Measurements from ENCODE around the gene SULT1C4. TPM values are rescaled to one million over a fixed set of nuclear protein-coding genes. Genes with fewer than 3 reads are reported as not detected.

Gene SULT1C4
- total and polyA plus RNA-seq, 2 of the 8 experiments (the other 6 are each of a cell fraction or from before 2014, with no cell fraction given): 1.5 to 2.1 TPM

DNA sequence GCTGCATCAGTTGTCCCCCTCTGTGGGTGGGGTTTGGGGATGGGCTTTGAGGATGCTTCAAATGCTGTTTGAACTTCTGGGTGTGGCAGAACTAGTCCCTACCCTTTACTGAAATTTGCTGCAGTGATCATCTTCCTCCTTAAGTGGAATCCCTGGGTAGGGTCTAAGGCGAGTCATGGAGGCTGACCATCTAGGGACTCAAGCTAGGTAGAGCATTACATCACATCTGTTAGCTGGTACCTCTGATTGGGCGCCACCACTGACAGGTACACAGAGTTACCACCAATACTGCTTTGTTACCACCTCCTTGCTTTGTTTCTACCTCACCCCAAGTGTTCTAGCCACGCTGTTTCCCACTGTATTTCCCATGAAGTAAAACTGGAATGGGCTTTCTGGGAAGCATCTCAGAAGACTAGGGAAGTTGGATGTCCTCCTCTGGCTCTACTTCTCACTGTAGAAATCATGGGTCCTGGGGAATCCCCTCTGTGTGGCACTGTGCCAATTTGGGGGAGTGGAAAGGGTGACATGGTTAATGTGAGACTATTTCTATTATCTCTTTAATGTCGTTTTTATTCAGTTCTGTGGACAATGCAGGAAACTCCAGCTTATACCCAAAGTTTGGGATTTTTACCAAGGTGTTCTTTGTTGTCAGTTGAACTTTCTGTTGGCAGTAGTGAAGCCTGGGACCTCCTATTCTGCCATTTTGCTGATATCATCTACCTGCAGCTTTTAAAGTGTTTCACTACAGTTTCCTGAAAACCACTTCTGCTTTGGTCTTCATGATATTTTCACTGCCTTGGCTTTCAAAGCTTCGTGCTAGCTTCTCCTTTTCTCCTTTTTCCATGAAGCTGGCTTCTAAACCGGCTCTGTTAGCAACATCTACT, 14.5 kb upstream of the SULT1C4 start:
- no peak overlapping the region for H3K9ac ChIP-seq (replicated peaks in 1 of 4; ENCODE audit: extremely low read depth in 1 of 4, low read depth in 3 of 4, low read length in 3 of 4)
- peaks cover 0 to 4% (median 3%) of the 10 kb centered on the region in 4 experiments; a peak in 2 of 7 replicates for H3K4me1 ChIP-seq (replicated peaks in 1 of 4; ENCODE audit: control insufficient read depth in 3 of 4, insufficient read depth in 4 of 4, low read length in 3 of 4)
- TF ChIP-seq NANOG (IDR thresholded peaks at IDR 0.05; ENCODE audit: insufficient read depth, low read depth, low read length, poor library complexity, severe bottlenecking): no peak
- TF ChIP-seq EZH2 (IDR thresholded peaks at IDR 0.05; ENCODE audit: low read depth, low read length, severe bottlenecking): no peak
- TF ChIP-seq BACH1 (IDR thresholded peaks at IDR 0.05; ENCODE audit: low read length): no peak
- TF ChIP-seq, protein P1, sequence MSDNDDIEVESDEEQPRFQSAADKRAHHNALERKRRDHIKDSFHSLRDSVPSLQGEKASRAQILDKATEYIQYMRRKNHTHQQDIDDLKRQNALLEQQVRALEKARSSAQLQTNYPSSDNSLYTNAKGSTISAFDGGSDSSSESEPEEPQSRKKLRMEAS (IDR thresholded peaks at IDR 0.05): no peak
- no peak for TF ChIP-seq PHF8 (conservative IDR thresholded peaks at IDR 0.05; ENCODE audit: low read depth, low read length)
- TF ChIP-seq RXRA (IDR thresholded peaks at IDR 0.05; ENCODE audit: insufficient read depth, low read depth, low read length): no peak
- TF ChIP-seq JUN (IDR thresholded peaks at IDR 0.05; ENCODE audit: low read depth, low read length): no peak
- TF ChIP-seq CREB1 (IDR thresholded peaks at IDR 0.05): no peak
- TF ChIP-seq MAFK (IDR thresholded peaks at IDR 0.05; ENCODE audit: low read depth, low read length): no peak
- no peak for TF ChIP-seq RBBP5 (IDR thresholded peaks at IDR 0.05; ENCODE audit: borderline replicate concordance, low read depth, low read length)
- no peak for TF ChIP-seq CEBPB (IDR thresholded peaks at IDR 0.05; ENCODE audit: low read depth, low read length)
- no peak for TF ChIP-seq SRF (IDR thresholded peaks at IDR 0.05; ENCODE audit: low read depth, low read length)

More for the DNA sequence above, 14.5 kb upstream of the SULT1C4 start:
- FAIRE-seq: no peak
- no peaks in the 10 kb centered on the region for H4K20me1 ChIP-seq (replicated peaks in 1 of 2; ENCODE audit: control insufficient read depth in 1 of 2, insufficient read depth in 2 of 2, low read length in 2 of 2)
- H3K4ac ChIP-seq (replicated peaks; ENCODE audit: insufficient read length, low read depth, low read length): no peak overlapping the region
- peak overlapping the region; percentile 35; the same call in 1 of the 2 replicates for H3K27ac ChIP-seq (ENCODE audit: low read depth, low read length)
- peak overlapping the region; percentile 86 for H2AFZ ChIP-seq (ENCODE audit: low read length)
- no peaks in the 10 kb centered on the region for H3K9me3 ChIP-seq (ENCODE audit: insufficient read depth in 2 of 2, low read depth in 1 of 2, low read length in 1 of 2)
- no peaks in the 10 kb centered on the region for H3K27me3 ChIP-seq (replicated peaks in 1 of 4; ENCODE audit: control insufficient read depth in 3 of 4, extremely low read depth in 1 of 4, insufficient read depth in 3 of 4, low read length in 3 of 4)
- H2BK15ac ChIP-seq (ENCODE audit: low read length): no peak overlapping the region
- H4K8ac ChIP-seq (ENCODE audit: extremely low read depth, insufficient read depth, low read length): no peak overlapping the region
- POLR2A ChIA-PET (ENCODE audit: partially characterized antibody): no interaction called here
- no peak overlapping the region for H3K4me3 ChIP-seq (ENCODE audit: extremely low read depth in 1 of 4, insufficient read depth in 2 of 4, low read depth in 3 of 4, low read length in 4 of 4)
- no peak for DNase-seq (ENCODE audit: low read depth in 1 of 2, low spot score in 2 of 2)
- no peak overlapping the region for H3K23ac ChIP-seq (ENCODE audit: insufficient read length)
- no peaks in the 10 kb centered on the region for H3K79me2 ChIP-seq (ENCODE audit: control insufficient read depth in 1 of 2, insufficient read depth in 2 of 2, low read length in 2 of 2)
- no peak overlapping the region for H3K4me2 ChIP-seq (ENCODE audit: insufficient read depth in 1 of 2, low read depth in 2 of 2, low read length in 2 of 2)
- WGBS, 2 experiments (ENCODE audit: extremely low coverage in 1 of 2, insufficient coverage in 1 of 2, insufficient read length in 1 of 2, insufficient replicate concordance in 2 of 2, low coverage in 1 of 2, low lambda C conversion rate in 2 of 2, missing lambda C conversion rate in 1 of 2): 88% methylated on average over 6 of the region's 6 CpGs; no CpG with 5 or more reads in 1 of the 2 experiments
- no peaks in the 10 kb centered on the region for H3K36me3 ChIP-seq (ENCODE audit: control insufficient read depth in 2 of 4, insufficient read depth in 4 of 4, low read length in 3 of 4)
- H3K14ac ChIP-seq (ENCODE audit: insufficient read length): no peak overlapping the region
- no peak overlapping the region for H2BK120ac ChIP-seq (replicated peaks; ENCODE audit: low read depth, low read length)
- H2BK5ac ChIP-seq (ENCODE audit: low read depth, low read length): peak overlapping the region; percentile 29; the same call in 1 of the 2 replicates
- no peak overlapping the region for H4K91ac ChIP-seq (replicated peaks; ENCODE audit: insufficient read length, low read length)
- no peak overlapping the region for H3K56ac ChIP-seq (replicated peaks; ENCODE audit: insufficient read length, low read depth, low read length)
- no peak overlapping the region for H3K18ac ChIP-seq (ENCODE audit: extremely low read depth, low read length)
- H3K23me2 ChIP-seq (ENCODE audit: low read depth, low read length): no peaks in the 10 kb centered on the region
- H3K79me1 ChIP-seq (ENCODE audit: low read depth, low read length): no peaks in the 10 kb centered on the region
- H2AK5ac ChIP-seq (ENCODE audit: low read depth, low read length): 0 out of 2 replicates have a peak overlapping the region, but pooled peaks have one; percentile 0
- 0 out of 2 replicates have a peak overlapping the region, but pooled peaks have one; percentile 55 for H2BK12ac ChIP-seq (ENCODE audit: low read depth, low read length)
- H4K5ac ChIP-seq (ENCODE audit: insufficient read length, low read depth, low read length): no peak overlapping the region
- CTCF ChIA-PET (ENCODE audit: partially characterized antibody): interaction anchor here (0.5 to 1.6 kb wide), 6 partner anchors 10 to 274 kb away, joined by 3 to 5 read pairs (median 4); no protein-coding TSS in a partner anchor
- H2BK20ac ChIP-seq (ENCODE audit: low read length): no peak overlapping the region

Measured in H1 (cell line).